Immature natural killer cell (primary cell): Measurements from ENCODE around the gene CGB3. TPM values are rescaled to one million over a fixed set of nuclear protein-coding genes. Genes with fewer than 3 reads are reported as not detected.

ENCODE experiments used
- DNase-seq, 3 donors: peaks; one replicate each; pipeline ENCODE4 v3.0.0; 2022; ENCODE audit warnings: mixed read lengths in 1 of 3
- H3K27ac Mint-ChIP-seq, 6 donors: one replicate each; pipeline ENCODE4 v1.8.0; 2020; ENCODE audit warnings: mixed read lengths in 6 of 6, mild to moderate bottlenecking in 5 of 6, inconsistent platforms in 4 of 6, moderate library complexity in 3 of 6
- H3K27me3 Mint-ChIP-seq, 3 donors: one replicate each; pipeline ENCODE4 v1.8.0; 2020 to 2021; ENCODE audit warnings: low read depth in 3 of 3, mild to moderate bottlenecking in 3 of 3, mixed read lengths in 3 of 3, moderate library complexity in 3 of 3, inconsistent platforms in 1 of 3
- H3K36me3 Mint-ChIP-seq, 3 donors: one replicate each; pipeline ENCODE4 v1.8.0; 2020; ENCODE audit warnings: mixed read lengths in 3 of 3, inconsistent platforms in 2 of 3, mild to moderate bottlenecking in 2 of 3
- H3K4me1 Mint-ChIP-seq, 2 donors: one replicate each; pipeline ENCODE4 v1.8.0; 2020; ENCODE audit warnings: inconsistent platforms in 2 of 2, mild to moderate bottlenecking in 2 of 2, mixed read lengths in 2 of 2, moderate library complexity in 1 of 2
- H3K4me3 Mint-ChIP-seq, 5 donors: one replicate each; pipeline ENCODE4 v1.8.0; 2020; ENCODE audit warnings: mild to moderate bottlenecking in 5 of 5, mixed read lengths in 5 of 5, inconsistent platforms in 3 of 5, moderate library complexity in 3 of 5
- H3K9me3 Mint-ChIP-seq, 6 donors: one replicate each; pipeline ENCODE4 v1.8.0; 2020; ENCODE audit warnings: mild to moderate bottlenecking in 6 of 6, mixed read lengths in 6 of 6, inconsistent platforms in 4 of 6, moderate library complexity in 3 of 6
- polyA plus RNA-seq, 3 donors: library from polyadenylated mRNA; unstranded; fragments of 300-500 nt; fragmentation: Illumina TruSeq; gene quantifications; one replicate each; pipeline ENCODE4 v1.2.3, GENCODE V29; 2021

Gene CGB3
- polyA plus RNA-seq, 3 donors from 2014 or later, result not detected

DNA sequence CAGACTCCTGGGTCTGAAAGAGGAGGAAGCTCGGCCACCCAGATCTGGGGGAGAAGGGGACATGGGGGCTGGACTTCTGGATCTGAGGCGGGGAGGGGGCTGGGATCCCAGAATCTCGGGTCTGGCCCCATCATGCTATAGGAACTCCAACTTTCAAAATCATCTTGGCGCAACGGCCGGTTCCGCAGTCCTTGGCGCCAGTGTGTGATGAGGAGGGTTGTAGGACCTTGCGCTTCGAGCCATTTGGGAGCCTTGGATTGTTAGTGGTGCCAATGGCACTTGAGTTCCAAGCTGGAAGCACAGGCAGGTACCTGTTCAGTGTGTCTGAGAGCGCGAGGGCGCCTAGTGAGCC lies 30.1 kb downstream of the CGB3 start:
- peak overlapping the region; percentile 91 to 99 (median 95) for H3K4me3 Mint-ChIP-seq
- peaks cover 0 to 4% (median 0%) of the 10 kb centered on the region in 3 donors for H3K36me3 Mint-ChIP-seq
- peak overlapping the region; percentile 90 to 99 (median 96) for H3K27ac Mint-ChIP-seq
- H3K27me3 Mint-ChIP-seq, result peaks cover 4 to 5% (median 5%) of the 10 kb centered on the region in 3 donors
- H3K9me3 Mint-ChIP-seq, result no peaks in the 10 kb centered on the region
- DNase-seq, result no peak
- H3K4me1 Mint-ChIP-seq, result peaks cover 27 to 38% of the 10 kb centered on the region in 2 donors

DNA sequence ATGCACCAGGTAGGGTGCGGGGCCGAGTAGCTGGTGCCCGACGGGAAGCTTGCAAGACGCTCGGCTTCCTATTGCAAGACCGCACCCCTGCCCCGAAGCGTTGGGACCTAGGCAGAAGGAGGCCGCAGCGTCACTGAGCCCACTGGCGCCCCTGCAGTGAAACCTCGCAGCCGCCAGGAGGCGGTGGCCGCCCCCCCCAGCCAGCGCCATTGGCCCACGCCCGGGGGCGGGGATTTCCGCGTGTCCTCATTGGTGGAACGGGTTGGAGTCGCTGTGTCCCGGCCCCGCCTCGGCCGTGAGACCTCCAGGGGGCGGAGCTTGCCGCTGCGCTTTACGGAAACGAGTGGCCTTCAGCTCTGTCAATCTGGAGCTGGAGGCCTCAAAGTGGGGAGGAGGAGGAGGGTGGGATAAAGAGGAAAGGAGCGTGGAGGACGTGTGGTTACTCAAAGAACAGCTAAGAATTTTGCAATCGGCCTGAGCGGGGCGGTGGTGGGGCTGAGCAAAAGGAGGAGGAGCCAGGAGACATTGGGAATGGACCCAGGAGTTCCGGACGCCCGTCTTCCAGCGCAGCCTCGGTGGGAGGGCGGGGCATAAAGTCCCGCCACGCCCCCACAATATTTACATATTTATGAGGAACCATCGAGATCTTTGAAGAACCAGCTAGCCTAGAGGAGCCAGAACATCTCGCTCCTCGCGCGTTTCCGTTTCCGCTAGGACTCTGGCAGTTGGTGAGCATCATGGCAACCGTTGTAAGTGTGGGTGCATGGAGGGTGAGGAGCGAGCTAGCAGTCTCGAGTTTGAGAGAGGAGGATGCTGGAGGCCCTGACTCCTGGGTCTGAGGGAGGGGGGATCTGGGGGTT lies 30.7 kb downstream of the CGB3 start, which contains the start of the genes GYS1 and RUVBL2:
Gene GYS1, minus strand, starts transcription at position 135 of the 860 bp plus-strand sequence. CDS start 197 bp downstream, outside the sequence.
Gene RUVBL2, plus strand, starts transcription at position 713 of the 860 bp plus-strand sequence. Its CDS starts 25 bp downstream, at position 738.
- Mint-ChIP-seq H3K27ac (peak within 1 kb of the TSS; percentile 90 to 99 (median 96)), H3K9me3 (no peaks in the 10 kb centered on the region), H3K4me3 (peak within 1 kb of the TSS; percentile 91 to 99 (median 95)), H3K4me1 (peaks cover 27 to 38% of the 10 kb centered on the region in 2 donors), H3K27me3 (peaks cover 4 to 5% (median 5%) of the 10 kb centered on the region in 3 donors), H3K36me3 (peaks cover 4 to 8% (median 5%) of the 10 kb centered on the region in 3 donors)
- peak; percentile 99 to 100 (median 100) for DNase-seq

DNA sequence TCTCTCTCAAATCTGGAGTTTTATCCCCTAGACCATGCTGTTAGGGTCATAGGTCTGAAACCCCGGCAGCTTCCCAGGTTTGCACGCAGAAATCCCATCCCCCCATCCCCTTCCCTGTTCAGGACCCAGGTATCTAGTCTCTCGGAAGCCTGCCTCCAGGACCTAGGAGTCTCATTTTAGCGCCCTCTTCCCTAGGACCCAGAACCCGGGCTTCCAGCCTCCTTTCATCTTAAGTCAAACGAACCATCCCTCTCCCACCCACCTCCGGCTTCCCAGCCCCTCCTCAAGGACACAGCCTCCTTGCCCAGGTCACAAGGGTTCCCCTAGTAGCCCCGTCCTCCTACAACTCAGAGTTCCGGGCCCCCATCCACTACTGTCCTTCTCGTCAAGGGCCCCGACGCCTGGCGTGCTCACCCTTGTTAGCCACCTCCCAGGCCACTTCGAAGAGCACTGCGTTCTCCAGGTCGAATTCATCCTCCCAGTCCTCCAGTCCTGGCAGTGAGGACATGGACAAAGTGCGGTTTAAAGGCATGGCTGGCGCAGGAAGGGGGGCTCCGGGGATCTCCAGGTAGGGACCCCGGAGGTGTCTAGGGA lies 31.5 kb downstream of the CGB3 start:
- H3K4me1 Mint-ChIP-seq, result peaks cover 27 to 34% of the 10 kb centered on the region in 2 donors
- DNase-seq, result no peak
- peaks cover 4 to 5% (median 5%) of the 10 kb centered on the region in 3 donors for H3K27me3 Mint-ChIP-seq
- H3K4me3 Mint-ChIP-seq, result peak overlapping the region; percentile 91 to 99 (median 95)
- peaks cover 4 to 12% (median 7%) of the 10 kb centered on the region in 3 donors for H3K36me3 Mint-ChIP-seq
- peak overlapping the region; percentile 83 to 99 (median 94) for H3K27ac Mint-ChIP-seq
- no peaks in the 10 kb centered on the region for H3K9me3 Mint-ChIP-seq

DNA sequence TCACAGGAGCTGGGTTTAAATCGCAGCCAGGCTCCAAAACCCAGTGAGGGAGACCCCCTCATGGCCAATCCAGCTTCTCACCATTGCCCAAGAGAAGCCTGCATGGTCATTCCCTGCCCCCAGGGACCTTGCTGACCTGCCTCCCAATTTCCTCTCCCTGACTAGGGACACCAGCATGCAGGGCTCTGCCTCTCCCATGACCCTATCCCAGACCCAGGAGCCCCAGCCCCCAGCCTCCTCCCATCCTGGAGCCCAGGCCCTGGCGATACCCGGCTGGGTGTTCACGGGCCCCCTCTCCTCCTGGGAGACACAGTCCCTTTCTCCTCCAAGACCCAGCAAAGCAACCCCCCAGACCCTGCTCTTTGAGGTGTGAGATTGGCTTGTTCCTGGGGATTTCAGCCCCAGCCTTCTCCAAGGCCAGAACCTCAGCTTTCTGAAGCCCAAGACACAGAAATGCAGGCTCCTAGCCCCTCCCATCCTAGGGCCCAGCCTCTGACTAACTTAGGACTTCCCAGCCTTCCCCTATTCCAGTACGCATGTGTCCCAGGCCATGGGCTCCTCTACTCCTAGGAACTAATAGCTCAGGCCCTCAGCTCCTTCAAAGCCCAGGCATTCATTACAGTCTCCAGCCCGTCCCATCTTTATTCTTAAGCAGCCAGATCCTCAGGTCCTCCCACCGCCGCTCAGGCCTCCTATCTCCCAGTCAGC lies 32.1 kb downstream of the CGB3 start:
- no peak for DNase-seq
- Mint-ChIP-seq H3K27ac (peak overlapping the region; percentile 83 to 99 (median 94)), H3K4me3 (peak overlapping the region; percentile 91 to 99 (median 95)), H3K9me3 (no peaks in the 10 kb centered on the region), H3K36me3 (peaks cover 4 to 12% (median 7%) of the 10 kb centered on the region in 3 donors), H3K27me3 (peaks cover 4 to 5% (median 5%) of the 10 kb centered on the region in 3 donors), H3K4me1 (peaks cover 27 to 33% of the 10 kb centered on the region in 2 donors)

DNA sequence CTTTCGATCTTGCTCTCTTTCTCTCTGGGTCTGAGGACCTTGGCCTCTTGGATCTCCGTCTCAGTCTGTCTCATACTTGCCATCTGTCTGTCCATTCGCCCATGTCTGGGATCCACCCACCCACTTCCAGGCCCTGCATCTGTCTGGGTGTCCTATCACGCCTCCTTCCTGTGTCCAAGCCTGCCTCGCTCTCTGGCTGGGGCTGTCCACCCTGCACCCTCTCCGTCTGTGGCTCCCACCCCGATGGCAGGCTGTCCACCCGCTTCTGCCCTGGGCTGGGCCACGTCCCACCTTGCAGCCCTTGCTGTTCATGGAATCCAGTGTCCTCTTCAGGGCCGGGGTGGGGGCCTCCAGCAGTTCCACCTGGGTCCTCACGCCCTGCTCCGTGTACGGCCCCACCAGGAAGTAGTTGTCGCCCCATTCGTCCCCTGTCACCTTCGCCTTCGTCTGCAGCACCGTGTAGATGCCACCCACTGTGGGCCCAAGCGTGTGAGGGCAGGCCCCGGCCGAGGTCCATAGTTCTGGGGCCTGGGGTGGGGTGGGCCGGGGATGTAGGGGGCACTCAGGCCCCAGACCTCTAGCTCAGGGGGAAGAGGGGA lies 33.0 kb downstream of the CGB3 start:
- Mint-ChIP-seq H3K27me3 (peaks cover 4 to 5% (median 5%) of the 10 kb centered on the region in 3 donors), H3K4me3 (no peak overlapping the region), H3K4me1 (peaks cover 27 to 33% of the 10 kb centered on the region in 2 donors), H3K36me3 (peaks cover 4 to 12% (median 7%) of the 10 kb centered on the region in 3 donors), H3K9me3 (no peaks in the 10 kb centered on the region), H3K27ac (peak overlapping the region in 2 of 6 donors; percentile 46 to 70)
- DNase-seq, result no peak

DNA sequence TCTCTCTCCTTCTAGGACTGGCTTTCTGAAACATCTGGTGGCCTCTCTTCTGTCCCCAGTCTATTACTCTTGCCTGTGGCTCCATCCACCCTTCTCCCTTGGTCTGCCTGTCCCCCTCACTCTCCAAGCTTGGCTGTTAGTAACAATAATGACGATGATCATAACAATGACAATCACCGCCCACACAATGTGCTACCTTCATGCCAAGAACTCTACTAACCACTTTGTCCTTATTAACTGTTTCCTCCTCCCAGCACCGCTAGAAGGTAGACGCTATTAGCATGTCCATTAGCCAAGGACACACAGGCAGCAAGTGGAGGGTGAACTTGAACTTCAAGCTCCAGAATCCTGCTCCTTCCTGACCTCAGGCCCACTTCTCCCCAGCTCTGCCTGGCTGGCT lies 33.7 kb downstream of the CGB3 start:
- no peaks in the 10 kb centered on the region for H3K9me3 Mint-ChIP-seq
- peak overlapping the region in 5 of 6 donors; percentile 6 to 71 (median 38) for H3K27ac Mint-ChIP-seq
- H3K4me3 Mint-ChIP-seq, result peak overlapping the region in 1 of 5 donors; percentile 3
- DNase-seq, result no peak
- H3K4me1 Mint-ChIP-seq, result peaks cover 27 to 32% of the 10 kb centered on the region in 2 donors
- peaks cover 4 to 12% (median 7%) of the 10 kb centered on the region in 3 donors for H3K36me3 Mint-ChIP-seq
- H3K27me3 Mint-ChIP-seq, result peaks cover 4 to 5% (median 5%) of the 10 kb centered on the region in 3 donors

DNA sequence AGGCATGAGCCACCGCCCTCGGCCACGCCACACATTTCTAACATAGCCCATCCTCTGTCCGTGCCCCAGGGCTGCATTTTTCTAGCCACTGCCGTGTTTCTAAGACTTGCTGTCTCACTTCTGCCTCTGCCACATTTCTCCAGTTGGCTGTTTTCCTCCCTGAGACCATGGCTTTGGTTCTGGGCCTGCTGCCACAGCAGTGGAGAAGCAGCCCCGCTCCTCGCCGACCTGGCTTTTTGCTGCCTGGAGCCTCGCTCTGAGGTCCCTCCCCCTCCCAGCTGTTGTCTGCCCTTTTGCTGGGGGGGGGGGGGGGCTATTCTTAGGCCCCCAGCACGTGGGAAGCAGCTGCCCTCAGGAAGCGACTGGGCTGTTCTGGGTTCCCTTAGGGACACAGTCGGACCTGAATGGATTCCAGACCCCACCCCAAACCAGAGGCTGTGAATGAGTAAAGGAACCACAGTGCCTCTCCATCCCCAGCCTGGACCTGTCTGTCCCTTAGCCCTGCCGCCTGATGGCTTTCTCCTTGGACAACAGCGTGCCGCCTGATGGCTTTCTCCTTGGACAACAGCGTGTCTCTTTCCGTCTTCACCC lies 34.3 kb downstream of the CGB3 start:
- DNase-seq, result no peak
- Mint-ChIP-seq H3K4me1 (peaks cover 21 to 26% of the 10 kb centered on the region in 2 donors), H3K9me3 (no peaks in the 10 kb centered on the region), H3K27ac (peak overlapping the region in 3 of 6 donors; percentile 38 to 71 (median 52)), H3K36me3 (peaks cover 4 to 12% (median 7%) of the 10 kb centered on the region in 3 donors), H3K4me3 (no peak overlapping the region), H3K27me3 (peaks cover 4 to 5% (median 5%) of the 10 kb centered on the region in 3 donors)

DNA sequence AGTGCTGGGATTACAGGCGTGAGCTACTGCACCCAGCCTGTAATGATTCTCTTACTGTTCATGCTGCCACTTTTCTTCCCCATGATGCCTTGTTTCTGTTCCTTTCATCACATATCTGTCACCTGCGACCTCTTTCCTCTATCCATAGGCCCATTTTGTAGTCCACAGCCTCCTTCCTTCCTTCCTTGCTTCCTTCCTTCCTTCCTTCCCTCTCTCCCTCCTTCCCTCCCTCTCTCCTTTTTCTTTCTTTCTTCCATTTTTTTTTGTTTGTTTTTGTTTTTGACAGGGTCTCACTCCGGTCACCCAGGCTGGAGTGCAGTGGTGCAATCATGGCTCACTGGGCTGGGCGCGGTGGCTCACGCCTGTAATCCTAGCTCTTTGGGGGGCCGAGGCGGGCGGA lies 35.3 kb downstream of the CGB3 start:
- H3K36me3 Mint-ChIP-seq, result peaks cover 4 to 12% (median 7%) of the 10 kb centered on the region in 3 donors
- peaks cover 4 to 5% (median 5%) of the 10 kb centered on the region in 3 donors for H3K27me3 Mint-ChIP-seq
- DNase-seq, result no peak
- no peak overlapping the region for H3K4me3 Mint-ChIP-seq
- H3K9me3 Mint-ChIP-seq, result no peaks in the 10 kb centered on the region
- H3K4me1 Mint-ChIP-seq, result peaks cover 13 to 18% of the 10 kb centered on the region in 2 donors
- peak overlapping the region in 1 of 6 donors; percentile 37 for H3K27ac Mint-ChIP-seq

DNA sequence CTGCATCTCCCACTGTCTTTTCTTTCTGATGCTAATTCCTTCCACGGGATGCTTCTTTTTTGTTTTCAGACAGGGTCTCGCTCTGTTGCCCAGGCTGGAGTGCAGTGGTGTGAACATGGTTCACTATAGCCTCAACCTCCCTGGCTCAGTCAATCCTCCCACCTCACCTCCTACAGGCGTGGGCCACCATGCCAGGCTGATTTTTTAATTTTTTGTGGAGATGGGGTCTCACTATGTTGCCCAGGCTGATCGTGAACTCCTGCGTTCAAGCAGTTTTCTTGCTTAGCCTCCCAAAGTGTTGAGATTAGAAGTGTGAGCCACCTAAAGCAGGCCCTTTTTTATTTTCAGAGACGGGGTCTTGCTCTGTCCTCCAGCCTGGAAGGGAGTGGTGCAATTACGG lies 35.8 kb downstream of the CGB3 start:
- Mint-ChIP-seq H3K4me3 (no peak overlapping the region), H3K9me3 (no peaks in the 10 kb centered on the region), H3K36me3 (peaks cover 4 to 16% (median 9%) of the 10 kb centered on the region in 3 donors), H3K27ac (no peak overlapping the region), H3K27me3 (peaks cover under 1 to 5% (median 1%) of the 10 kb centered on the region in 3 donors), H3K4me1 (peaks cover 10 to 13% of the 10 kb centered on the region in 2 donors)
- no peak for DNase-seq

DNA sequence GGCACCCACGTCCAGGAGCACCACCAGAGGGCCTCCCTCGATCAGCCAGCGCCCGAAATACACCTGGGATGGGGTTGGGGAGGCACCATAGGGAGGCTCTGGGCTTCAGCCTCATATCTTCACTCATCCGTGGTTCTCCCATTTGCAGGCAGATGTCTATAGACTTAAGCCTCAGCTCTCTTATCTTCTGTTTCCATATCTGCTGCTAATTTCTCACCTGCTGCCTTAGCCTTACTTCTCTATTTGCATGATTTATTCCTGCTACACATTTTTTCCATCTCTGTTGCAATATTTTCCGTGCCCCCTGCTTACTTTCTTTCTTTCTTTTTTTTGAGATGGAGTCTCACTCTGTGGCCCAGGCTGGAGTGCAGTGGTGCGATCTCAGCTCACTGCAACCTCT lies 36.8 kb downstream of the CGB3 start:
- Mint-ChIP-seq H3K27ac (no peak overlapping the region), H3K36me3 (peaks cover 4 to 19% (median 12%) of the 10 kb centered on the region in 3 donors)

DNA sequence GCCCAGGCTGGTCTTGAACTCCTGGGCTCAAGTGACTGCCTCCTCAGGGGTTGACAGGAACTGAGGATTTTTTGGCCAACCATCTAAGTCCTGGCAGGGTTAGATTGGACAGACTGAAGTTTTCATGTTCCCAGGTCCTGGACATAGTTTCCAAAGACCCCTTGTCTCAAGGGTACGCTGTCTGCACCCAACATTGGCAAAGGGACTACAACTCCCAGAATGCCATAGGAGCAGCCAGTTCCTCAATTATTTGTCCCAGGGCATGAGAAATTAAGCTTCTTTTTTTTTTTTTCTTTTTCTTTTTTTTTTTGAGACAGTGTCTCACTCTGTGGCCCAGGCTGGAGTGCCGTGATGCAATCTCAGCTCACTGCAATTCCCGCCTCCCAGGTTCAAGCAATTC lies 37.9 kb downstream of the CGB3 start:
- Mint-ChIP-seq H3K4me1 (no peaks in the 10 kb centered on the region), H3K9me3 (no peaks in the 10 kb centered on the region), H3K27me3 (peaks cover 0 to 5% (median 0%) of the 10 kb centered on the region in 3 donors), H3K36me3 (peaks cover 4 to 20% (median 19%) of the 10 kb centered on the region in 3 donors), H3K27ac (no peak overlapping the region), H3K4me3 (no peak overlapping the region)
- no peak for DNase-seq

More for the DNA sequence above, 36.8 kb downstream of the CGB3 start:
- Mint-ChIP-seq H3K9me3 (no peaks in the 10 kb centered on the region), H3K27me3 (peaks cover 0 to 5% (median 0%) of the 10 kb centered on the region in 3 donors), H3K4me3 (no peak overlapping the region), H3K4me1 (peaks cover 6% of the 10 kb centered on the region in 2 donors)
- DNase-seq, result no peak

DNA sequence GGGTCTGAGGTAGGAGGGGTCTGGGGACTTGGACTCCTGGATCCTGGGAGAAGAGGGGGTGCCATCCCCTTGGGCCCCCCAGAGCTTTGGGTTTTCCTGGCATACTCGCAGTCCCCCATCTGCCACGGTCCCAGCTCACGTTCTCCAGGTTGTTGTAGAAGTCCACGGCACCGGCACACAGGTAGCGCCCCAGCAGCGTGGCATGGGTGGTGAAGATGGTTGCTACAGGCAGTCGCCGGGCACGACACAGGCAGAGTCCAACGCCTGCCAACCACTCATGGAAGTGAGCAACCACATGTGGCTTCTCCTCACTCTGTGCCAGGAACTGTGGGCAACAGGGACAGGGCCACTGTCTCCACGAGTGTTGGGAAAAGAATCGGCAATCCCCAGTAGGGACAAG lies 38.4 kb downstream of the CGB3 start:
- no peak overlapping the region for H3K4me3 Mint-ChIP-seq
- DNase-seq, result no peak
- no peaks in the 10 kb centered on the region for H3K4me1 Mint-ChIP-seq
- no peaks in the 10 kb centered on the region for H3K9me3 Mint-ChIP-seq
- no peak overlapping the region for H3K27ac Mint-ChIP-seq
- H3K27me3 Mint-ChIP-seq, result peaks cover 0 to 5% (median 0%) of the 10 kb centered on the region in 3 donors
- H3K36me3 Mint-ChIP-seq, result peaks cover 4 to 20% (median 19%) of the 10 kb centered on the region in 3 donors
